NCI-H1048 (cell line): ENCODE data around the gene SLC29A3.

ENCODE experiments used
- DNase-seq: peaks from one replicate; lab custom pipeline; 2025; lab: John Stamatoyannopoulos, UW

The SLC29A3 gene

DNA sequence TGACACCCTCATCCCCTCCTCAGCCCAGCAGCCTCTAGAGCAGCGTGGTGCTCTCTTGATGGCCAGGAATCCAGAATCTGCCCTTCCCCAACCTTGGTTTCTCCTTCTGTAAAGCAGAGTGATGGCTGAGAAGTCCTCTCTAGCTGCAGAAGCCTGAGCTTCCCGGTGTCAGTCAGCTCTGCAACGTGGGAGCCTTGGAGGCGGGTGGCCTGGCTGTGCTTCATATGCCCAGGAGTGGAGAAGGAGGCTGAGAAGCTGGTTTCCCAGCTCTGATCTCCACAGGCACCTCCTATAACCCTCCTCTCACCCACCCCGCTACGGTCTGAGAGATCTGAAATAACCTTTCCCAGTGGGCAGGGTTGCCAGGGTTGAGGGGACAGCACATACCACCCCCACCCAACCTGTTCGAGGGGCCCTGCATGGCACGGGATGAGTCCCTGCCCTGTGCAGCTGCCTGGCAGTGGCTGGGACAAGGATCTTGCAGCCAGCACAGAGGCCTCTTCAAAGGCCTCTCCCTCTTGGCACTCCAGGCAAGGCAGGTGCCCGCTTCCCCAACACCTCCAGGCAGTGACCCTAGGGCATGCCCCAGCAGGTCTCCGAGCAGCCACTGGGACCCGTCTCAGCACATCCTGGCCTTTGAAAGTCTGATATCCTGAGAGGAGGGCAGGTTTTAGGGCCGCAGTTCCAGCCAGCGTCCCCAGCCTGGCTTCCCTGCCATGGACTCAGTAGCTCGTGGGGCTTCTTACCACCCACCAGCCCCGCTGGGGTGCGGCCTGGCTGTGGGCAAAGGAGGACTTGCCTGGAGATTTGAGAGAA is 18.3 kb upstream of the SLC29A3 start:
- DNase-seq = no peak

DNA sequence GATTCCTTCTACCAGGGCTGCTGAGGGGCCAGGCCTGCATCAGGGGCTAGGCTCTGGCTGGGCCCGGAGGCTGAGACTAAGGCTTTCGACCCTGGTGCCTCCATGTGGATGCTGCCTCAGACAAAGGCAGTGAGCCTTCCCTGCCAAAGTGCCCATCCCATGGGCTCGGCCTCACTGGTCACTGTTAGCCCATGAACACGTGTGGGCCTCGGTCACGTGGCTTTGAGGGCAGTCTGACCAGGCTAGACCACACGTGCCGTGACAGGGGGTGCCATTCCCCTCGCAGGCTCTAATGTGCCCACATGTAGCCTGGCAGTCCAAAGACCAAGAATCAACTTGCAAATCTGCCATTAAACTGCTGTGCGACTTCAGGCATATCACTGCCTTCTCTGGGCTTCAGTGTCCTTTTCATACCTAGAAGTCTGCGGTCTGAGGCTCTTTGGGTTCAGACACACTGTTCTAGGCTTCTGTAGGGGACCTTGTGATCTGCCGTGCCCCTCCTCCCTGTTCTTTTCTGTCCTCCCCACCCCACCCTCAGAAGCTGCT is 17.6 kb upstream of the SLC29A3 start:
- DNase-seq = no peak

DNA sequence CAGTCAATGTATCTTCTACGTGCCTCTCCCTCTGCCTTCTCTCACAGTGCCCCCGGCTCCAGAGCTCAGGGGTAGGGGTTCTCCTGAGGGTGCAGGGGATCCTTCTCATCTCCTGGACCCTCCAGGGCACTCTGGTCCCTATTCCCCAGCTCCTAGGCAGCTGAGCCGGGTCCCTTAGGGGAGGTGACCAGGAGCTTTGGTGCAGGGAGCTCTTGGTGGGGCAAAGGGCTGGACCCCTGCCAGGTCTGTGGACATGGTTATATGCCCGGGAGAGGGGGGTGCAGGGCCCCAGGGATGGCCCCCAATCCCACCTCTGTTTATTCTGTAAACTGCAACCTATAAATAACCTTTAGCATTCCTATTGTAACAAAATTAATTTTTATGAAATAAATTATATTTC is 16.6 kb upstream of the SLC29A3 start:
- no peak for DNase-seq

DNA sequence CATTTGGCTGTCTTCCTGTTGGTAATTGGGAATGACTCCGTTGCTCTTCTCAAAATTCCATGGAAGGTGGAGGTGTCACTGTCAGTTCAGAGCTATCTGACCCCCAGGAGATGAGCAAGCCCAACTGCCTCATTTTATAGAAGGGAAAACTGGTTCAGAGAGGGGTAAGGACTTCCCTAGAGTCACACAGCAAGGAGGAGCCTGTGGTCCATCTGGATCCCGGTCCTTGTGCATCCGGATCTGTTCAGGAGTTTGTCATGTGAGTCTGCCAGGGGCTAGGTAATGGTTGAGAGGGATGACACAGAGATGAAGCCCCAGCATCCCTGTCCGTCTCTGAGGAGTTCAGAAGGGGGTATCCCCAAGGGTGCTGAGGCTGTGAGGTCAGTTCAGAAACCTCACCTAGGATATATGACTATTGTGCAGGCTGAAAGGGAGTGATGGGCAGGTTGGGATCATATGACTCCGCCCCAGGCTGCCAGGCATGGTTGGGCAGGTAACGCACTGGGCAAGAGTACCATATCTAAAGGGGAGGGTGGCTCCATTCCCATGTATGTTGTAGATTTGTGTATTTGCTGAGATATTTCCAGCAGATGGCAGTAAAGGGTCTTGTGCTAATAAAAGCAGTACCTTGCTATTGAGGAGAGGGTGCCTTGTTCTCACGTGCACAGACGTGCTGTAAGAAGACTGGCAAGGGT is 16.0 kb upstream of the SLC29A3 start:
- peak; percentile 53 for DNase-seq

DNA sequence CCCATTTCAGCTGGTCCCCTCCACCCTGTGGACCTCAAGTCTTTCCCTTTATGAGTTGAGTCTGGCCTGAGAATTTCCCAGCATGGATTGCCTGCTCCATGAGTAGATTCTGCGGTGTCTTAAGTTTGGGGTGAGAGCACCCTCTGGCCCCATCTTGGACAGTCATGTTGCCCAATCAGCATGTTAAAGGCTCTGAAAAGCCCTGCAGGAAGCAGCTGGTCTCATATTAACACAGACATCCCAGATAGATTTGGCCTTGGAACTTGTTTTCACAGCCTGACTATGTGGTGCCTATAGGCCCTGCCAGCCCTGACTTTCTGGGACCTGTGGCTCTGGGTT is 15.5 kb upstream of the SLC29A3 start:
- DNase-seq = no peak

DNA sequence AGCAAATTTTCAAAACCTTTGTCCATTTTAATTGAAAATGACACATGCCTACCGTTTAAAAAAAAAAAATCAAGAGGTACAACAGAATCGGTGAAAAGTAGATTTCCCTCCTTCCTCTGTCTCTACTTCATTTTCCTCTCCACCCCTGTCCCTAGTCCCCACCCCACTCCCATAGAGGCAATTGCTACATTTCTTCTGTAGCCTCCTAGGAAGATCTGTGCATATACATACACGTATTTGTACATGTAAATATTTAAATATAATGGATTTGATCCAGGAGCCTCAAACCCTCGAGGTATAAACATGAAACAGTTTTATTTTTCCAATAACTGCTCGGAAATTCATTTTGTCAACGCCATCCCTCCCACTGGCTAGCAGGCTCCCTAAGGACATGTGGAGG is 14.1 kb upstream of the SLC29A3 start:
- DNase-seq = no peak

DNA sequence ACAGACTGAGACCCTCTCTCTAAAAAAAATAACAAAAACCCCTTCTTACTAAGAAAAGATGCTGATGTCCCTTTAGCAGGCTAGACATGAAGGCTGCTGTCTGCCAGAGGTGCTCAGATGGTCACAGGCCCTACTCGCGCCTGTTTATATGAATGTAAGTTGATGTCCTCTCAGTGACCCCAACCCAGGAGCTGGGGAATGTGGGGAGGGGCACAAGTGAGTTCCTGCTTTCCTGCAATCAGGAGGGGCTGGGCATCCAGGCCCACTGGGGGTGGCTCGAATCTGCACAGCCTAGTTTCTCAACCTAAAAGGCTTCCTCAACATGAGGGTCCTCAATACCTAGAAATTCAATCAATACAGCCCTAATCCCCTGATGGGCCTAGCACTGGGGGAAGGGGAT is 12.1 kb upstream of the SLC29A3 start:
- no peak for DNase-seq

DNA sequence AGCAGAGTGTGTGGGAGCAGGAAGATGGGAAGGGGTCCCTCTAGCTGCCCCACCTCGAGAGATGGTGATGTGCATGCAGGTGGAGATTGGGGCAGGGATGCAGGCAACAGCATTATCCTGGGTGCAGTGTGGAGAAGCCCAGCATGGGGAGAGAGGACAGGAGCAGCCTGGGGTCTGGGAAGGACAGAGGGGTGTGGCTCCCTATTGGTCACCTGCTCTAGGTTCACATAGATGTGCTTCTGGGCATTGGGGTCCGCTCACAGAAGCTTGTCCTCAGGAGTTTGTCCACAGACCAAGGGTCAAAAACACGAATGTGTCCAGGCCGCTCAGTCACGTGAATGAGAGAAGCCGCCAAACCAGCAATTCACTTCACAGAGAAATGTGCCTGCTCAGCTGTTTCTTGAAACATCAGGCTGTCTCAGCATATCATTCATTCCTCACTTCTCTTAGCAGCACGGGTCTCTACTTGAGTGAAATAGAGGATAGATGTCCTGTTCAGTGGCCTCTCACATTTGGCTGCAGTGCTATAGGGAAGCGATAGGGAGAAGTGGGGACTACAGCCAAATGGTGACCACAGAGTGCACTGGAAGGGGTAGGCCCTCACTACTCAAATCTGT is 11.5 kb upstream of the SLC29A3 start:
- no peak for DNase-seq

DNA sequence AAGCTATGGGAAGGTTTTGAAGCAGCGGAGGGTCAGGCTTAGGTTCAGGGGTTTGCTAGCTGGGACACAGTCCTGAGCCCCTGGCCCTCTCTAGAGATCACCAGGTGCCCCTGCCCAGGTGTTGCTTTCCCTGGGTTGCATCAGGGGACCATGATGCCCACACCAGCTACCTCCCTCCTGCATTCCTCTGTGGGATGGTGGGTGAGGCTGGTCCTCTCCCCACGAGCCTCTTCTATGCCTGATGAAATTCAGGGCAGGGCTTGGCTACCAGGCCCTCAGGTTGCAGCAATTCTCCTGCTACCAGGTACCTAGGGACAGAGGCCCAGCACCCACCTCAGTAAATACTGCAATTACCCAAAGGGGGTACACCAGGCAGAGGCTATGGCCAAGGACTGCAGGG is 10.8 kb upstream of the SLC29A3 start:
- no peak for DNase-seq

DNA sequence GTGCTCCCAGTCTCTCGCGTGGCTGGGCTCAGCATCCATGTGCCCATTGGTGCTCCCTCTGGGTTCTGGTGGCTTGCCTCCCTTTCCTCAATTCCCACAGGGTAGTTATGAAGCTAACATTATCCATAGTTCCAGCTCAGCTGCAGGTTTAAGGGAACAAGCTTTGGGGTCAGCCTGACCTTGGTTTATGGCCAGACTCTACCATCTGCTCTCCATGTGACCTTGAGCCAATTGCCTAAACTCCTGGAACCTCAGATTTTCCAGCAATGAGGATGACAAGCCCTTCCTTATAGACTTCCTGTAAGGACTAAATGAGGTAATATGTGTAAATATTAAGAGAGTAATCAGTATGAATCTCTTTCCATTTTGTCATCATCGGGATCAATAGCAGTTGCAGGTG is 10.1 kb upstream of the SLC29A3 start:
- no peak for DNase-seq

DNA sequence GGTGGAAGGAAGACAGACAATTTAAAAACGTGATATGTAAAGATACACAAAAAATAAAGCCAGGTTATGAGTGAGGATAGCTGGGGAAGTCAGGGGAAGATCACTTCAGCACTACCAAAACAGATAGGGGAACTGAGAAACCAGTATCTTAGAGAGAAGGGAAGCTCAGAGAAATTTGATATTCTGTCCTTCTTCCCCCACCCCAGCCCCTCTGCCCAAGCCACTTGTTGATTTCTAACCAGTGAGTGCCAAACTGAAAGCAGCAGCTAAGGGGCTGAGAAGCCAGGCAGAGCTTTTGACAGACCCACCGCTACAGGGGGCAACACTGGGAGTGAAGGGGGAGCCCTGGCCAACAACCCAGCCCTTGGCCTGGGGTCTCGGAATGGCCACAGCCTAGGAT is 9.1 kb upstream of the SLC29A3 start:
- DNase-seq = no peak

DNA sequence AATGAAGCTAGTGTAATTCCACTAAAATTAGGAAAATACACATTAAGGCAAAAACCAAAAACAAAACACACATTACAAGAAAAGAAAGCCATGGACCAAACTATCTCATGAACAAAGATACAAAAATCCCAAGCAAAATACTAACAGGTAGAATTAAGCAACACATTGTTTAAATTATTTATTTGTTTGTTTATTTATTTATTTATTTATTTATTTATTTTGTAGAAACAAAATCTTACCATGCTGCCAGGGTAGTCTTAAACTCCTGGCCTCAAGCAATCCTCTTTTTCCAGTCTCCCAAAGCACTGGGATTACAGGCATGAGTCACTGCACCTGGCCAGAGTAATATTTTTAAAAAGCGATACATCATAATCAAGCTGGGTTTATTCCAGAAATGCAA is 6.8 kb upstream of the SLC29A3 start:
- DNase-seq = no peak

DNA sequence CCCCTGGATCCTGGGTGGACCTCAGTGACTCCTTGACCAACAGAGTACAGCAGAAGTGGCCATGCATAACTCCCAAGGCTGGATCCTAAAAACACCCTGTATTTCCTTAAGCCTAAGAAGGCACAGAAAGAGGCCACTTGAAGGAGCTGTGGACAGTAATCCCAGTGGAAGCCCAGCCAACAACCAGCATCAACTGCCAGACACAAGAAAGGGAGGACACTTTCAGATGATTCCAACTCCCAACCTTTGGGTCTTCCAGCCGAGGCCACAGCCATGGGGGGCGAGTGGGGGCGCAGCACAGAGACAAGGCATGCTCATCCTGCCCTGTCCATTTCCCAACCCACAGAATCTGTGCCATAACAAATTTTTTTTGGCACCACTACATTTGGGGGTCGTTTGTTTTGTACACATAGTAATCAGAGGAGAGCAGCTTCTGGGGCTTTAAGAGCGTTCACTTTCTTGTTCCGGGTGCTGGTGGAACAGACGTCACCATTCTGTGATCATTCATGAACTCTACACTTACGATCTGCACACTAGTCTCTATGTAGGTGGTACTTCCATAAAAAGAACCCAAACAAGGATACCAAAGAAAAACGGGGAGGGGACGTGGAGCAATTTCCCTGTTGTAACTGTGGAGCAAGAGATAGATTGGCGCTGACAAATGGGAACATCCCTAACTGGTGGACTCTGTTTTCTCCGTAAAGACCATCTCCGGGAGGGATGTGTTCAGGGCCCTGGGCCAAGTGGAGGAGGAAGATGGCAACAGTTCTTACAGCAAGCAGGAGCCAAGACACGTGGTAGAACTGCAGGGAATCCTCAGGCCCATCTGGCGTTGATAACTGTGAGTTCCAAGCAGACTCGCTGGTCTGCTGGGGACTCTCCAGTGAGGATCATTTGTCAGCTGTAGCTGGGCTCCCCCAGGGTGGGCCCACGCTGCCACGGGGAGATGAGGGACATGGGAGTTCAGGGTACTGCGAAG is 6.0 kb upstream of the SLC29A3 start:
- DNase-seq = no peak

DNA sequence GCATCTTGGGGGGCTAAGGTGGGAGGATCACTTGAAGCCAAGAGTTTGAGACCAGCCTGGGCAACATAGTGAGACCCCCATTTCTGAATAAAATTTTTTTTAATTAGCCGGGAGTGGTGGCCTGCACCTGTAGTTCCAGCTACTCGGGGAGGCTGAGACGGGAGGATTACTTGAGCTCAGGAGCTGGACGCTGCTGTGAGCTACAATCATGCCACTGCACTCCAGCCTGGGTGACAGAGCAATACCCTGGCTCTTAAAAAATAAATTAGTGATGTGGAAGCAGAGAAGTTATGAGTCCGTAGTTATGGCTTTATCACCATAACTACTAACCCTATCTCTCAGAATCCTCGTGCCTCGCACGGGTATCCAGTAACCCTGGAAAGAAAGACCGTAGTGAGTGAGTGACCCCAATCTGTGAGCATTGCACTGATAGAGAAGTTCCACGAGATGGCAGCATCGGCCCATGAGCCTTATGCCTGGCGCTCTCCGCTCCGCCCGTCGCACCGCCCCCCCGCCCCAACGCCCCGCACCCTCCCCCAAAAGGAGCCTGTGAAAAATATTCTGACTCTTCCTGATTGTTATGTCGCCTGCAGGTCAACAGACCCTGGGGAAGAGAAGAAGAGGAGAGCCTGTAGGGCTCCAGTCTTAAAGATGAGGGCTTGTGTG is 4.9 kb upstream of the SLC29A3 start:
- no peak for DNase-seq

DNA sequence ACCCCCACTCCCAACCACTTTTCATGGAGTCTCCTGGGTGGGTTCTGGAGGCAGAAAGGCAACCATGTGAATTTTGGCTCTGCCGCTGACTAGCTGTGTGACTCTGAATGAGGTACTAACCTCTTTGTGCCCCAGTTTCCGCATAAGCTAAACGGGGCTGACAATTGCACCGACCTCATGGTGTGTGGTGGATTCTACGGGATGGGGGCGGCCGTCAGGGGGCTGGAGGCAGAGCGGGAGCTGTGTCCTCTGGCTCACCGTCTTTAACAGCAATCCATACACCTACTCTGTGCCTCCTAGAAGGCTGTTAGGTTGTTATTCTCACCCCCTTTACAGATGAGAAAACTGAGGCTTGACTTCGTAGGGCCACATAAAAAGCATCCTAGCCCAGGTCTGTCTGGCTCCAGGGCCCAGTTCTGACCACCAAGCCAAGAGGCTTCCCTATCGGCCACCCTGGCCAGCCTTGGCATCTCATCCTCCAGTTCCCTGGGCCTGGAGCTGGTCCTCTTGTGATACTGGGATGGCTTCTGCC is 4.3 kb upstream of the SLC29A3 start:
- DNase-seq = no peak

DNA sequence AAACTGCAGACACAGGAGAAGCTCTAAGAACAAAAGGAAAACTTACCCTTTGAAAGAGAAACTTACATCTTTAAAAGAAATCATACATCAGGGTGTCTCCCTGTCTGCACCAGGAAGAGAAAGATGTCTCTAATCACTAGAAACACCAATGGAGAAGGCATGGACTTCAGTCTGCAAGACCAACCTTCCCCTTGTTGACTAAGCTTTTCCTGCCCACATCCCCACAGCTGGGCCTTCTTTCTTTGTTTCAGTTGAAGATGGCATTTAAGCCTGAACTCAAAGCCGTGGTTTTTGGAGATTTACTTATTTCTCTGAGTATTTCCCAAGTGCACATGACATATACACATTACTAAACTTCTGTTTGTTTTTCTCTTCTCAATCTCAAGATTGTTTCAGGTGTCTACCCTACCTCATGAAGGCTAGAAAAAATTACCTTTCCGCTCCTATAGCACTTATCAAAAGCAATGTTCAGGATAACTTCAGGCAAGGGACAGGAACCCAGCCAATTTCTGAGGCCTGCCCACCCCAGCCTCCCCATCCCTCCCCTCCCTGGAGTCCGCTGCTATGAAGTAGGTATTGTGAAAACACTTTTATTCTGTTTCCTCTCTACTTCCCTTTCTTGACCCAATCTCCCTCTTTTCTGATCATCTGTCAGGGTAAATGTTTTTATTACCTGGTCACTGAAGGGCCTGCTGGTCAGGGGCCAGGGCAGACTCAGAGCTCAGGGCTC is 2.8 kb upstream of the SLC29A3 start:
- DNase-seq = no peak

DNA sequence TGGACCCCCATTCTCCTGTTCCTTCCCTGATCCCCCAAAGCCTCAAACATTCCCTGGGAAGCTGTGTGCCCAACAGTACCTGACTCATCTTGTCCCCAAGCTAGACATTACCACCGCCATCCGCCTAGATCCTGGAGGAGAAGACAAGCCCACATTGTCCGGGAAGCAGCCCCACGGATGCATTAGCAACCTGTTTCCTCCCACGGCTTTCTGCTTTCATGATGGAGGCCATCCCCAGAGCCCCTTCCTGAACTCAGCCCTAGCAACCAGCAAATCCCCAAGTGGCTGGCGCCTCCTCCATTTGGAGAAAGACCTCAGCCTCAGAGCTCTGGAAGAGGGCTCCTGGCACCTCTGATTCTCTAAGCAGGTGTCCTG is 2.3 kb upstream of the SLC29A3 start:
- DNase-seq = no peak

DNA sequence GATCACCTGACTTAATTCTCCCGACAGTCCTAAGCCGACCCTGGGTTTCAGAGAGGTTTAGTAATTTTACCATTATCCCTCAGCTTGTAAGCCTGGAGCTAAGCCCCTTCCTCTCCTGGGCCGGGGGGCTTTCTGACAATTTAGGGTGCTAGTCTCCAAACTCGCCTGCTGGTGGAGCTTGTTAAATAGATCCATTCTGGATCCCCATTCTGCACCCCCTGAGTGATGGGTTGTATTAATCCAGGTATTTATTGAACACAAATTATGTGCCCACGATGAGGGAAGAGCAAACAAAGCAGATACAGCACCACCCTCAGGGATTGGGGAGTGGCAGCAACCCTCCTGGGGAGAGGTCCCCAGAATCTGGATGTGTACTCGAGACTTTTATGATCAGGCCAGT is 1.3 kb upstream of the SLC29A3 start:
- no peak for DNase-seq

DNA sequence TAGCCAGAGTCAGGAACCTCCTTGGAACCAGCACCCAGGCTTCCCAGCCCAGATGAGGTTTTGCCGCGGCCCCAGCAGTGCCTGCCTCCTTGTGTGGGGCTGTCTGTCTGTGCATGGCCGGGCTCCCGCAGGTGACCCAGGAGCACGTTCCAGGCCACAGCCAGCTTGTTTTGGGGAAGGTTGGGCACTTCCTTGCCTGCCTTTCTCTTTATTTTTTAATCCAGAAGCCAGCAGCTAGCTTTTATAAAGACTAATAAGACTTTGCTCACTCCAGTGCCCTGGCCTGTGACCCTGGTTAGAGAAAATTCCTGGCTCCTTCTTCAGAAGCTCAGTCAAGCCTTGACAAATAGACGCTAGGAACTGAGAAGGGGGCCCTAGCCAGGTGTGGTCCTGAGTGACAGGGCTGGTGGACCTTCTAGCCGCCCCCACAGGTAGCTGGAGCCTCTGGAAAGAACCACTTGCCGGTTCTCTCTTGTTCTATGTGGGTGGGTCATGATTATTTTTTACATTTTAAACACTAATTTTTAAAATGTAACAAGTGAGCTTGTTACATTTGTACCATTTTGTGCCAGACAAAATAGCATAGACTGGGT is 837 bp downstream of the SLC29A3 start:
- DNase-seq = no peak

DNA sequence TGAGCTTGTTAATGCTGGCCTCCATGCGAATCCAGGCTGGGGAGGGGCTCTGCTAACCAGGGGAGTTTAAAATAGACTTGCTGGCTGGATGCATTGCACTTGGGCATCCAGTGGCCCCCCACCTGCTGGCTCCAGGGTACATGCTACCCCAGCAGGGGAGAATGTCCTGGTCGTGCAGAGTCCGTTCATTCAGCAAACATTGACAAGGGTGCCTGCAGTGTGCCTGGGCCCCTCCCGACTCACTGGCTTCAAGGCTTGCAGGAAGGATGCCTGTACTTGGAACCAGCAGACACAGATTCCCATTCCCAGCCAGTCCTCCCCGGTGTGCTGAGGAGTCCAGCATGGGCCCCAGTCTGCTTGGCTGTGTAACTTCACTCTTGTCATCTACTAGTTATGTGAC is 1.5 kb downstream of the SLC29A3 start:
- DNase-seq = no peak
